HG02938 (cell line): ENCODE measurements around the gene TNIK.

ENCODE experiments used
- ATAC-seq: cut with Tn5 transposase; IDR thresholded peaks from one replicate; pipeline ENCODE4 v1.9.1; 2021; ENCODE audit warnings: mild to moderate bottlenecking, moderate library complexity; ENCODE audit not compliant: unreplicated experiment

The TNIK gene

DNA sequence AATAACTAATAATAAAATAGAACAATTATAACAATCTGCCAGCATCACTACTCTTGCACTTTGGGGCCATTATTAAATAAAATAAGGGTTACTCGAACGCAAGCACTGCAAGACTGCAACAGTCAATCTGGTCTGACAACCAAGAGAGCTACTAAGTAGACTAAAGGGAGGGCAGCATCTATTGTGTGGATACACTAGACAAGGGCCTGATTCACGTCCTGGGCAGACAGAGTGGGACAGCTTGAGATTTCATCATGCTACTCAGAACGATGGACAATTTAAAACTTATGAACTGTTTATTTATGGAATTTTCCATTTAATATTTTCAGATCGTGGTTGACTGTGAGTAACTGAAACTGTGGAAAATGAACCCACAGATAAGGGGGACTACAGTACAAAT is 39.5 kb downstream of the TNIK start:
- ATAC-seq = no peak

DNA sequence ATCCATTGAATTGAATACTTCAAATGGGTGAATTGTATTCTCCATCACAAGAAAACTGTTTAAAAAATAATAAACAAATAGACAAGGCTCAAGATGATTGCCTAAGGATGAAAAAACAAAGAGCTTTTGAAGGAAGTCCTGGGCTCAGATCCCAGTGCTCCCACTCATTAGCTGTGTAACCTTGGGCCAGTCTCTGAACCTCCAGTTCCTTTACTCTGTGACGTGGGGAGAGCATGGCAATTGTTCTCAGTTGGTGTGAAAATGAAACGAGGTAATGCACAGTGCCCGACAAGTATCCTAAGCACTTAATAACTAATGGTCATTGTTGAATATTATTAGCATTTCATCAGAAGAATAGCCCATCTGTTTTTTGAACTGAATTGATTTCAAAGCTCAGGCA is 40.7 kb downstream of the TNIK start:
- no peak for ATAC-seq

DNA sequence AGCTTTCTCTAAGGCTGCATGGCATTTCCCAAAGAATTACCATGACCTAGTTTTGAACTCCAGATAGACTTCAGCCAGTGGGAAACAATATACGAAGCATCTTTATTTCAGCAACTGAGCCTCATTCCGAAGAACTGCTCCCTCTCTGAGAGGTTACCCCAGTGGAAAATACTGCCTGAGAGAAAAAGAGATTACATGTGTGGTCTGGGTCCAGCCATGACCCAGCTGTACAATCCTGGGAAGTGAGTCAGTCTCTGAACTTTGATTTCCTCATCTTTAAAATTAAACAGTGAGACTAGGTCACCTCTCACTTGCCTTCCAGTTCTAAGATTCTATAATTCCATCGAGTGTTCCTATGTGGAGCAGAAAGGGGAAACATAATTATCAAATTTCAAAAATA is 42.4 kb downstream of the TNIK start:
- ATAC-seq = no peak

DNA sequence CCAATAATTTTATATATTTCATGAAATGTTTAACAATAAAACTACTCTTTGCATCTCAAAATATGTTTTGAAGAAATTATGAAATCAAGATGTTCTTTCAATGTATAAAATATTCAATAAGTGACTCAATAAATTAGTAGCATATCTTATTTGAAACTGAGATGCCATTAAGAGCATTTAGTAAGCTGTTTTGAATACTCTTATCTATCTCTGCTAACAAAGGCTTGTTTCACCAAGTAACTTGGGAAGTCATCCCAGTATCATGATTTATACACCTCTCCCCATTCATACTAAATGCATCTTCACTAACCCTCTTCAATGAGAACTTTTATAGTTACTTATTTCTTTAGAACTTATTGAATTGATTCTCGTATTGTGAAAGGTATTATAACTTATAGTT is 43.1 kb downstream of the TNIK start:
- ATAC-seq = no peak

DNA sequence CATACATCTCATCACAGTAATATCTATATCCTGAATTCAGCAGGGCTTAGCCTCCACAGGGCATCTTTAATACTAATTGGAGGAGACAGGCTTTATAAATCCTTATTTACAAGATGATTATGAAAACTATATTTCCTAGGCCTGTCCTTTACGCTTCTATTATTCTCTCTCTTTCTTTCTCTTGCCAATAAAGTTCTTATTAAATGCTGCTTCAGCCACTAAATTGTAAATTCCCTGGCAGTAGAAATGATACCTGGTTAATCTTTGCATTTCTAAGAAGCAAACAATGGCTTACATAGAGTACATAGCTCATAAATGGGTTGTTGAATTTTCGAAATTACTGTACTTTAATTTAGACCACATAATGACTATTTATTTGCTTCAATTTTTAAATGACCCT is 43.5 kb downstream of the TNIK start:
- ATAC-seq = no peak

DNA sequence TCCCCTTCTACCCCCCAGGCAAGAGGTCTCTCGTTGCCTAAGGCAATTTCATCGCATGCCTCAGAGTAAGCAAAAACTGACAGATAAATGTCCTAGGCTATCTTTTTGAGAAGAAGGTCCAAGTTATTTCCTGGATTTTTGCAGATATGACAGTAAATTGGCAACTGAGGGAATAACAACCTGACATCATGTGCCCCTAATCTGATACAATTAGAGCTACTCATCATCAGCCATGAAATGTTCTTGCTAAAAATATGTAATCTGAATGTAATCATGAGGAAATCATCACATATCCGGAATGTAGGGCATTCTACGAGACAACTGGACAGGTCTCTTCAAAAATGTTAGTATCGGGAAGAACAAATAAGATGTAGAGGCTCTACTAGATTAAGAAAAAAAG is 44.1 kb downstream of the TNIK start:
- ATAC-seq = no peak

DNA sequence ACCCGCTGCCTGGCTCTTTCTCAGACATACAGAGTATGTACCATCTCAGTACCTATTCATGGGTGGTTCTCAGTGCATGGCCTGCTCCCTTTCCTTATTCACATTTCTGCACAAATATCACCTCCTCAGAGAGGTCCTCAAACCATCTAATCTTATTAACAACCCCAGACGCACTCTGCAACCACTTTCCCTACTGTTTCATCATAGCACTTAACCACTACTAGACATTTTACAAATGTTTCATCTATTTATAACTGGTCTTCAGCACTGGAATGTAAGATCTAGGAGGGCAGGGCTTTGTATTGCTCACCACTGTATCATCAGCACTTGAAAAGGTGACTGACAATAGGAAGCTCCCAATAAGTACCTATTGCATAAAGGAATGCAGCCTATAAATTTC is 45.1 kb downstream of the TNIK start:
- ATAC-seq = no peak

DNA sequence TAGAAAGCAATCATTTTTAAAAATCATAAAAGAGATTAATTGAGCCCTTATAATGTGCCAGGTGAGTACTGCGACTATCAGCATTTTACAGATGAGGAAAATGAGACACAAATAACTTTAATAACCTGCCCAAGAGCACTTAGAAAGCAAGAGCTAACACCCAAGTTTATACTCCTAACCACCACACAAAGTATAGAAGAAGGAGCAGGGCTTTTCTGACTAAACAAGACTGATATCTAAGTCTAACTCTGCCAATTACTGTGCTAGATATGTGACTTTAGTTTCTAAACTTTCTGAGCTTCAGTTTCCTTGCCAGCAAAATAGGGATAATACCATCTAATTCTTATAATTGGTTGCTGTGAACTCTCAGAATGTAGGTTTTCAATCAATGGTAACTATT is 47.7 kb downstream of the TNIK start:
- no peak for ATAC-seq

DNA sequence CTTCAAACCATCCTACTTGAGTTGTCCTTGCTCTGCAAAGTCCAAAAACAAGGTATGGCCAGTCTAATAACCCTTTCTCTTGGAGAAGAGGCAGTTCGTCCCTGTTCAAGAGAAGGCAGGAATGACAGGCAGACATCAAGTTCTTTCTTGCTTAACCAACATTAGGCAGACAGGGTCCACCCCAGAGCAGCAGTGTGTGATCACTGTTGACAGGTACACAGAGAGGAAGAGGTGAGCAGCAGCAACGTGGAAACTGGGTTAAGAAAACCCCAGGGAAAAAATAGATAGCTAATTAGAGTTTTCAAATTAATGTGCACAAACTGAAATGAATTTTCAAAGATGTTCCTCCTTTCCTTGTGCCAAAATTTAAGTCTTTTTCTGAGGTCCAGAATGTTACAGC is 48.2 kb downstream of the TNIK start:
- no peak for ATAC-seq

DNA sequence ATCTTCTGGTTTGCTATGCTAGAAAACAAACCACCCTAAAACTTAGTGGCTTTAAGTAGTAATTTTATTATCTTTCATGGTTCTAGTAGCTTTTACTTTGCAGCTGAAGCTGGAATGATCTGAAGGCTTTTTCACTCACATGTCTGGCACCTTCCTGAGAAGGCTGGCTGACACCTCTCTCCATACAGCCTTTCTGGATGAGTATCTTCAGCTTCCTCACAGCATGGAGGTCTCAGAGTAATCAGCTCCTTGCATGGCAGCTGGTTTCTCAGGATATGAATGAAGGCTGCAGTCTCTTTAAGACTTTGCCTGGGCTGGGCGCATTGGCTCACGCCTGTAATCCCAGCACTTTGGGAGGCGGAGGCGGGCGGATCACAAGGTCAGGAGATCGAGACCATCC is 50.0 kb downstream of the TNIK start:
- no peak for ATAC-seq

DNA sequence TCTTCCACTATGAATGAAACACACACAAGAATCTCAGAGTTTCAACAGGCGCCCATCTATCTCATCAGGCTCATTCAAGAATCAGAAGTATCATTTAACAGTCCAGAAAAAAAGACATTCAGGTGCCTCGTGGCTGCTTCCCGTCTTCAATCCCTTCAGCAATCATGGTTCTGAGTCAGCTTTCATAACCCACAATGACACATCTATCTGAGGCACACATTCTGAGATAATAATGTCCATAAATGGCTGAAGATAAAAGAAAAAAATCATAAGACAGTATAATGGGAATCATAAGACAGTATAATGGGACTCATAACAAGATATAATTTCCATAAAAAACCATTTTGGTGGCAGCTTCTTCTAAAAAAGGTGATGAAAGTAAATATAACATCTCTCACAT is 52.4 kb downstream of the TNIK start:
- no peak for ATAC-seq

DNA sequence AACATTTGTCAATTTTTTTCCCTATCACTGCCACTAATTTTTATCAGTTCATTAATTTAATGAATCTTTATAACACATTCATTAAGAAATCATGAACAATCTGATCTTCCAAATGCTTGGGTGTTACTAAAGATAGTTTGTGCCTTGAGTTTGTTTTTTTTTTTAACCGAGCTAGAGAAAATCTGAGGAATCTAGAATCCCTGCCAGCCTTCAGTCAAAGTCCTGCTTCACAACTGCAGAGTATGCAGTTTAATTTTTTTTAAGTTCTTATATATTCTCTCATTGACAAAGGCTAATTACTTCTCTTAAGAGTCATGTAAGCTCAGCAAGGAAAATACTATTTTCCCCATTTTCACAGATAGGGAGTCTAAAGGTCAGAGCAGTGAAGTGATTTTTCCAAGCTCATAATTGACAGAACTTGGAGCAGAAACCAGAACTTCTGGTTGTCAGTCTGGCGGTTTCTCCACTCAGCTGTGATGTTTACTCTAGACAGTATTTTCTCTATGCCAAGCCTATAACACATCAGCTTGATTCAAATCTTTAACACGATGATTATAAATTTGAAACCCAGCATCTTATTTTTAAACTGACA is 55.7 kb downstream of the TNIK start:
- no peak for ATAC-seq

DNA sequence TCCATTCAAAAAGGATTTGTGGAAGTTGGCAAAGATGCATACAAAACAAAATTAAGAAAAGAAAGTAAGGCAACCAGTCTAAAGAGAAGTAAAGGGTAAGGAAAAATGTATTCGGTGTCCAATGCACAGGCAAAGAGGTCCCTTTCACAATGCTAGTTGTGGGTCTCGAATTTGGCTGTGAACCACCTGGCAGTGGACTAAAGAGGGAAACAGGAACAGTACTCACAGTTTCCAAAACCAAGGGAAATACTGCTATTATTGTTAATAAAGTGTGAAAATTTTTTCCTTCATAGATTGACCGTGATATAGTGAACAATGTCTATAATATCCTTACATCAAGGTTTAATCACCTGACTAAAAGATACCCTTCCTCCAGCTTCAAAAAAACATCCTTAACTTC is 57.9 kb downstream of the TNIK start:
- no peak for ATAC-seq

DNA sequence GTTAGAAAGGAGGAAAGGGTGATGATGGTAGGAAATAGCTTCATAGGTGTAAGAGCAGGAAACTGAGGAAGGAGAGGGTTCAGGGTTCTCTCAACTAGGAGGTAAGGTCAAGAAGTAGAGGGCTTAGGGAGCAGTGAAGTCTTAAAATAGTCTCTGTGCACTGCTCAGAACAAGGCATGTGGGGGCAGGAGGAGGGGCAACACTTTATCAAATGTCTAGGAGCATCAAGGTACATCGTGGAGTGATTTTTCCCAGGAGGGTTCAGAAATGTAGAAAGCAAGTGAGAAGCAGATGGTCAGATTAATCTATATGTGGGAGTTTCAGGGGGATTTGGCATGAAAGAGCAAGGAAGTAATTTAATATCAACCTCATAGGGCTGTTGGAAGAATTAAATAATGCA is 58.8 kb downstream of the TNIK start:
- no peak for ATAC-seq

DNA sequence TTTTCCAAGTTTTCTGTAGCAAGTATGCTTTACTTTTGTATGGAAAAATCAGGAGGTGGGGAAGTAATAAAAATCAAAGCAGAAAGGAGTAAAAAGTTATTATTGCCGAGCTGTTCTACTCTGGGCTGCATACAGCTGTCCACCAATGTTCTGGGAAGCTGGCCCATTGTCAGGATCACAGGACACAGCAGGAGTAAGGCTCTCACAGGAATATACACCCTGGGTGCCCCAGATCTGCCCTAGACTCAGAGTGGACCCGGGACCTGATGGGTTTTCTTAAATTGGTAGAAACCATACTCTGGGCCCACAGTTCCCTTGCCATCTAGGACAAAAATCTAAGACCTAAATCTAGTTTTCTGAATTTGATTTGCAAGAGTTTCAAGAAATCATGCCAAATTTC is 60.4 kb downstream of the TNIK start:
- ATAC-seq = no peak

DNA sequence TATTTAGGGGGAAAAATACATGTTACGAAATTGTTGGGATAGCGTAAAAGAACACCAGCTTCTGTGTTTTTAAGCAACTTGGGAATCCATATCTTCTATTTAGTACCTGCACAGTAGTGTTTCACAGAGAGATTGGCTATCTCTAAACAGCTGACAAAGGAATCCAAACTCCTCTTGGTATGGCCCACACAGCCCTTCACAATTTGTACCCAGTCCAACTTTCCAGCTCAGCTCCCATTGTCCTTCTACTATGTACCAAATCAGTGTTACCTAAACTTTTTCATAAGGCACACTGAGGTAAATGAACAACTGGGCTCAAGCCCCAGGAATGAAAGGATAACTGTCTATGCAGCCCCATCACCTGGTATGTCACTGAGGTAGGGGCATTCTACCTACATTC is 61.9 kb downstream of the TNIK start:
- ATAC-seq = no peak

DNA sequence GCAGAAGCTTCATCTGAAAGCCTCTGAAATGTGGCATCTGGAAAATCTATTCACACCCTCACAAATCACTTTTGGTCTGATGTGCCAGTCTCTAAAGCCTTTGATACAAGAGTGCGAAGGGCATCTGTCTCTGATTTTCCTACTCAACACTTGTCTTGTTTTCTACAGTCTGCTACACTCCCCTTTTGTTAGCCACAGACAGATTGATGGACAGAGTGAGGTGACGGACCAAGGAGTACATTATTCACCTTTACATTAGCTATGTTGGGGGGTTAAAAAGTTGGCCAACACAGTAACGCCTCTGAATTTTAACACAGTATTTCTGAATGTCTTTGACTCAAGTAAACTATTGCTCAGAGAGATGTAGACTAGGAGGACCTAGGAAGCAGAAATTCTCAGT is 63.1 kb downstream of the TNIK start:
- ATAC-seq = no peak

DNA sequence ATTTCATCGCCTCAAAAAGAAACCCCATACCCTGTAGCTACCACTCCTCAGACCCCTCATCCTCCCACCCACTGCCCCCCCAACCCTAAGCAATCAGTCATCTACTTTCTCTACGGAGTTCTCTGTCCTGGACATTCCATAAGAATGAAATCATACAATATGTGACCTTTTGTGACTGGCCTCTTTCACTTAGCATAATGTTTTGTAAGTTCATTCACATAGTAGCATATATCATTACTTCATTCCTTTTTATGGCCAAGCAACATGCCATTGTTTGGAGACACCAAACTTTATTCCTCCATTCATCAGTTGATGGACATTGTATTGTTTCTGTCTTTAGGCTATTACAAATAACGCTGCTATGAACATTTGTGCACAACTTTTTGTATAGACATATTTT is 64.2 kb downstream of the TNIK start:
- no peak for ATAC-seq

DNA sequence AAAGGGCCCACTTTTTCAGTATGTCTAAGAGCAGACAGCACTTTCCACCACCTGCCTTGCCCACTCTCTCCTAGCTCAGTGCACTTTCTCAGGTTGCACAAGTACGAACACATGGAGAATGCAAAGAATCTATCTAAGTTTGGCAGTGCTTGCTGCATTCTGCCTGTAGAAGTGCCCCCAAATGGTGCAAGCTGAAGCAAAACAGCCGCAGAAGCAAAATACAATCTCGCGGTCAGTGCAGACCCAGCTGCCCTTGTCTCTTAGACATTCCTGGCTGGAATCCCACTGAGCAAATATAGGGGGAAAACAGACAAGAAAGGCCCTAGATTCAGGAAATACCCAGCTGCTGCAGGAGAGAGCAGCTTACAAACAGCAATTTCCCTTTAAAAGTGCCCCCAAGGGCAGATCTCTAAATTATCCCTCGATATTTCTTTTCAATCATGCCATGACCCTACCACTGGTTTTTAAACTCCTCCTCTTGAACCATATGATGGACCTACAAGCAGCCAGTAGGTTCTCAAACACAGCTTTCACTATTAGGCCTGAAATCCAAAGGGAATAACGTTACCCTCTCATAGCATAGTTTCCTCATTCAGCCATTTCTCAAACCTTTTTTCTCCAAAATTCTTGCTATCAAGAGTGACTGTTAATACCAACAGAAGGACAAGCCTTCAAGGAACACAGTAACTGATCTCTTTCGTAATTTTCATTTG is 67.0 kb downstream of the TNIK start:
- ATAC-seq = no peak

DNA sequence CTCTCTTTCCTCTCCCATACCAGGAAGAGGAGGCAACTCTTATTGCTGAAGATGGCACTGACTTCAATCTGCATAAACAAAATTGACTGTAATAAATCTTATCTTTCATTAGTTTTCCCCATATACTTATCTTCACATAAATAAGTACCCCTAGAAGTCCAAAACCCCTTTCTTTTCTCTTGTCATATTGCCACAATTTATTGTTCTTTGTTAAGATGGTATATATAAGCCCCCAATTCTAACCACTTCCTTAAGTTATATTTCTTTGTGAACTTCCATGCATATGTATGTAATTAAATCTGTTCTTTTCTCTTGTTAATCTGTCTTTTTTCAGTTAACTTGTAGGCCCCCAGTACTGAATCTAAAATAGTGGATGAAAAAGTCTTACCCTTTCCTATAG is 68.8 kb downstream of the TNIK start:
- no peak for ATAC-seq

DNA sequence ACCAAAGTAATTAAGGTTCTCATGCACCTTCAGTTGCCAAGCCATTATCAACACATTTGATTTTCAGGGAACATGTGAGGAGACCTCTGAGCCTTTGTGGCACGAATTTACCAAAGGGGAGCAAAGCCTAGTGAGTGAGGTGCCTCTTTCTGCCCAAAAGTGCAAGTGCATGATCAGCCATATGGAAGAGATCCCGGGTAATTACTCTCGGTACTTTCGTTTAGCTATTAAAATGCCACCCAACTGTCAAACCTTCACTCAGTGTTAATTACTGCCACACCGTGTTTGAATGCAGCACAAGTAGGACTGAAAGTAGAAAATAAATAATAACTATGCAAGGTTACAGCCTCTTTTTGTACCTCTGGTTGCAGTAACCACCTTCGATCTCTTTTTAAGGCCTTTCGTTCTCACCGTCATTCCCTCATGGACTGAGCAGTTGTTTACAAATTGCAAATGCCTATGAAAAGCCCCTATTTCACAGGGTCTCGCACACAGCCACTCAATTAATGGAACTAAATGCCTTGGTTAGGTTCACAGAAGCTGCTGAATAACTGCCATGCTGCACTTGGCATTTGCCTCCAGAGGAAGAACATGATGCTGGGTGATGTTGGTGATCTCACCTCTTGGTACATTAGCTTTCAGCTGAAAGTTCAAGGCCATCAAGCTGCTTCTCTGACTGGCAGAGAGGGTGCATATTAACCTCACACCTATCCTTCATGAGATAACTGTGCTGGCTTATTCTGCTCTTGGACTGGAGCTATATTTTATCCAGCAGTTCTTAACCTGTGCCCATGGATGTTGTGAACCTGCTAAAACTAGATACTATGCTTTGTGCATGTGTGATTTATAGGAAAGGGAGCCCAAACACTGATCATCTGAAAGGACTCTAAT is 69.9 kb downstream of the TNIK start:
- ATAC-seq = no peak

DNA sequence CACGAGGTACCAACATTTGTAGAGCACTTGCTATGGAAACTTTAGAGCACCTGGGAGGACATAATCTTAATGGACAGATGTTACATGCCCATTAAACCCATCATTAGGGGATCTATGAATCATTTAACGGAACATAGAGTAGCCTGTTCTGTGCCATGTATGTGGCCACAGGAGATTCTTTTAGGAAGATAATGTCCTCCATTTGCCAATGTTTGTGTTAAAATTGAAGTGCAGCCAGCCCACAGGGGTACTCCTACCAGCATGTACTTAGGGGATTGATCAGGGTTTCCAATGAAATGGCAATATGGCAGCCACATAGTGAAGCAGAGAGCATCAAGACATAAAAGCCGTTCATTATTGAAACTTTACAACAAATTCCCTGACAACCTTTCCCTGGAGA is 70.7 kb downstream of the TNIK start:
- ATAC-seq = no peak
